ENCODE results near the gene DGAT2.

DGAT2 gene

GRCh38 chr11:75849894-75850293 lies 81.3 kb downstream of the DGAT2 start:
- no peak for DNase-seq (ENCODE audit: low read depth, low spot score)
- ChIA-PET POLR2A (no interaction called here), CTCF (interaction anchor here (0.9 kb wide), 1 partner anchor 18 kb away, joined by 3 read pairs; no protein-coding TSS in a partner anchor)
- no peak for TF ChIP-seq CTCF (IDR thresholded peaks at IDR 0.05; ENCODE audit: insufficient read depth, low read length, missing control alignments)
- H3K4me3 ChIP-seq (ENCODE audit: low read depth, low read length) = no peak overlapping the region

DNA sequence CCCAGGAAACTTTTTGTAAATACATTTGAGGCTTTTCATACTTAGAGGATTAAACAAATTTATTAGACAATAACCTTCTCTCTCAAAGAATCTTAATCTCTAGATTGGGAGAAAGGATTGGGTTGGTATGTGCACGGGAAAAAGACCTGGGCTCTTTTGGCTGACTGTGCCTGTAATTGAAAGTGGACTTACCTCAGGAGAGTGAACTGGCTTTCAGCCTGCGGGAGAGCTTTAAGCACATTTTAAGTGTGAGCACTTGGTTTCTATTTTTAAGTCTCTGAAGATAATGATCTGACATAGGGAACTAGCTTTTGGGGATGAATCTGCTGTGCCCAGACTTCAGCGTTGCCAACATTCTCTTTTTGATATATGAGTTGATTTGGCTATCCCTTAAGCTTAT lies 82.2 kb downstream of the DGAT2 start:
- no peak overlapping the region for H3K4me3 ChIP-seq (ENCODE audit: low read depth, low read length)

More for the DNA sequence above, 82.2 kb downstream of the DGAT2 start:
- no peak for DNase-seq (ENCODE audit: low read depth, low spot score)
- TF ChIP-seq CTCF (IDR thresholded peaks at IDR 0.05; ENCODE audit: insufficient read depth, low read length, missing control alignments) = no peak
- ChIA-PET POLR2A (no interaction called here), CTCF (interaction anchor here (0.9 to 2.4 kb wide), 3 partner anchors 17 to 48 kb away, joined by 3 to 8 read pairs (median 5); no protein-coding TSS in a partner anchor)
